Upper lobe of left lung (tissue), 4 donors: ENCODE data around the gene KIAA1958.

Source experiments
- EP300 ChIP-seq, 4 donors: sonication (generic); formaldehyde crosslinking; IDR thresholded peaks; one replicate each; pipeline ENCODE4 v1.5.1; 2017; ENCODE audit warnings: antibody characterized with exemption in 4 of 4, control low read depth in 2 of 4
- POLR2A ChIP-seq, 4 donors: fragments of 450-650 bp; IDR thresholded peaks; one replicate each; pipeline ENCODE4 v1.5.1; 2016 to 2017; ENCODE audit warnings: antibody characterized with exemption in 4 of 4, mild to moderate bottlenecking in 2 of 4
- POLR2AphosphoS5 ChIP-seq, 2 donors: sonication (generic); formaldehyde crosslinking; IDR thresholded peaks; one replicate each; pipeline ENCODE4 v1.5.1; 2017; ENCODE audit warnings: antibody characterized with exemption in 2 of 2
- TF ChIP-seq, protein P1 (sequence below), 6 experiments: fragments of 450-650 bp in 4 of 6; fragments of 200-600 bp in 2 of 6; sonication (generic) in 2 of 6; IDR thresholded peaks; one replicate each; pipeline ENCODE4 v1.5.1; 2016 to 2019; ENCODE audit warnings: antibody characterized with exemption in 6 of 6

DNA sequence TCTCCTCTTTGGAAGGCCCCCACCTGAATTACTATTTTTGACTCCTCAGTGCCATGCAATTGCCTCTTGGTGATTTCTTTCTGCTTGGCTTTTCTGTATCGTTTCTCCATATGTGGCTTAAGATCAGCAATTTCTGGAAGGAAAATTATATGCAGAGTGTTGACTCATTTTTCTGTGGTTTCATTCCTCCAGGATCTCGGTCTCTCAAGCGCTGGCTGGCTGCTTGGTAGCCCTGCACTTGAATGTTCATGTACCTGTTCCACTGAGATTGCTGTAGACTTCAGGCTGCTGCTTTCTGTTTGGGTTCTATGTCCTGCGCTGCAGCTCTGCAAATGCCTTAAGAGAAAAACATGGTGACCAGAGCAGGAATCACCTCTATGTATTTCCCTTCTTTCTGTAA, 153.7 kb downstream of the KIAA1958 start:
- TF ChIP-seq, protein P1, sequence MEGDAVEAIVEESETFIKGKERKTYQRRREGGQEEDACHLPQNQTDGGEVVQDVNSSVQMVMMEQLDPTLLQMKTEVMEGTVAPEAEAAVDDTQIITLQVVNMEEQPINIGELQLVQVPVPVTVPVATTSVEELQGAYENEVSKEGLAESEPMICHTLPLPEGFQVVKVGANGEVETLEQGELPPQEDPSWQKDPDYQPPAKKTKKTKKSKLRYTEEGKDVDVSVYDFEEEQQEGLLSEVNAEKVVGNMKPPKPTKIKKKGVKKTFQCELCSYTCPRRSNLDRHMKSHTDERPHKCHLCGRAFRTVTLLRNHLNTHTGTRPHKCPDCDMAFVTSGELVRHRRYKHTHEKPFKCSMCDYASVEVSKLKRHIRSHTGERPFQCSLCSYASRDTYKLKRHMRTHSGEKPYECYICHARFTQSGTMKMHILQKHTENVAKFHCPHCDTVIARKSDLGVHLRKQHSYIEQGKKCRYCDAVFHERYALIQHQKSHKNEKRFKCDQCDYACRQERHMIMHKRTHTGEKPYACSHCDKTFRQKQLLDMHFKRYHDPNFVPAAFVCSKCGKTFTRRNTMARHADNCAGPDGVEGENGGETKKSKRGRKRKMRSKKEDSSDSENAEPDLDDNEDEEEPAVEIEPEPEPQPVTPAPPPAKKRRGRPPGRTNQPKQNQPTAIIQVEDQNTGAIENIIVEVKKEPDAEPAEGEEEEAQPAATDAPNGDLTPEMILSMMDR (IDR thresholded peaks at IDR 0.05) = no peak
- TF ChIP-seq POLR2A (IDR thresholded peaks at IDR 0.05) (no peak), EP300 (IDR thresholded peaks at IDR 0.05) (no peak), POLR2AphosphoS5 (IDR thresholded peaks at IDR 0.05) (no peak)
